IPS-18c (cell line): ENCODE measurements around the gene TJP3.

Experiments
- H3K4me3 ChIP-seq: 2 replicates; pipeline ENCODE4 v1.7.0; 2013; ENCODE audit warnings: low read depth, mild to moderate bottlenecking, low read length, moderate library complexity; ENCODE audit not compliant: insufficient read depth
- H3K9me3 ChIP-seq: one replicate; pipeline ENCODE4 v1.6.1; 2013; ENCODE audit warnings: mild to moderate bottlenecking, low read length, moderate library complexity; ENCODE audit not compliant: control insufficient read depth, insufficient read depth

TJP3 gene

GRCh38 chr19:3683405-3684053 lies 24.7 kb upstream of the TJP3 start:
- Histone ChIP-seq H3K9me3 (no peaks in the 10 kb centered on the region), H3K4me3 (no peak overlapping the region)

- no peaks in the 10 kb centered on the region for H3K9me3 ChIP-seq
- H3K4me3 ChIP-seq = no peak overlapping the region
Observed at GRCh38 chr19:3684054-3684816, 23.9 kb upstream of the TJP3 start.

DNA sequence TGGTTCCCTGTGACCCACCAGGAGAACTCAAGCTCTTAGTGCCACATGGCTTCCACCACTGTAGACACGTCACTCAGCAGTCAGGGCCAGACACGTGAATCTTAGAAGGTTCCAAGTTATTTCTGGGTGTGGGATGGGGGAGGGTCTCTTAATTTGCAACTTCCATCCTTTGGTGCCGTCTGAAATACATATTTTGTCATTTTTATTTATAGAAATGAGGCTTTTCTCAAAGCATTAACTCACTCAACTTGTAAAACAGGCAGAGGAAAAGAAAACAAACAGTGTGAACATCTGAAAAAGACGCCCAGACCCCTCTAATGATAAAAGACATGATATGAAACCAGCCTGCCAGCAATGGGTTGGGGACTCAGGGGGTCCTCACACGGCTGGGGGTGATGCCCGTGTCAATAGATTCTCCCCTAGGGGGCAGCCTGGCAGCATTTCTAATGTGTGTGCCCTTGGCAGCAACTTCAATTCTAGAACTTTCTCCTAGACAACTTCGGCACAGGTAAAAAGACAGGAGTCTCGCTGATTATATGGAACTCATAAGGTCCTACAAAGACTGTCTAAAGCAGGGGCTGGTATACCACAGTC lies 23.3 kb upstream of the TJP3 start:
- no peak overlapping the region for H3K4me3 ChIP-seq

DNA sequence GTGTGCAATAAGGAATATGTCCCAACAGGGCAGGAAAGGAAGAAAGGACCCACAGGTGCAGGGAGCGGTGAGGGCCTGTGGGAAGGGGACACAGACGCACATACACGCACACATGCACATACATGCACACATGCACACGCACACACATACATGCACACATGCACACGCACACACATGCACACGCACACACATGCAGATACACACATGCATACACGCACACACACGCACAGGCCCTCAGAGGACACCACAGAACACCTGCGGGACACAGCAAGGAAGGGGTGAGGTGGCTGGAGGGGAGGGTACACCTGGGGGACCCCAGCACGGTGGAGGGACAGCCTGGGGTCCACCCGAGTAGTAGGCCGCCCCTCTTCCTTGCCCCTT lies 20.8 kb upstream of the TJP3 start:
- H3K4me3 ChIP-seq = no peak overlapping the region; the same call in 1 of the 2 replicates

More for the DNA sequence above, 23.3 kb upstream of the TJP3 start:
- no peaks in the 10 kb centered on the region for H3K9me3 ChIP-seq

DNA sequence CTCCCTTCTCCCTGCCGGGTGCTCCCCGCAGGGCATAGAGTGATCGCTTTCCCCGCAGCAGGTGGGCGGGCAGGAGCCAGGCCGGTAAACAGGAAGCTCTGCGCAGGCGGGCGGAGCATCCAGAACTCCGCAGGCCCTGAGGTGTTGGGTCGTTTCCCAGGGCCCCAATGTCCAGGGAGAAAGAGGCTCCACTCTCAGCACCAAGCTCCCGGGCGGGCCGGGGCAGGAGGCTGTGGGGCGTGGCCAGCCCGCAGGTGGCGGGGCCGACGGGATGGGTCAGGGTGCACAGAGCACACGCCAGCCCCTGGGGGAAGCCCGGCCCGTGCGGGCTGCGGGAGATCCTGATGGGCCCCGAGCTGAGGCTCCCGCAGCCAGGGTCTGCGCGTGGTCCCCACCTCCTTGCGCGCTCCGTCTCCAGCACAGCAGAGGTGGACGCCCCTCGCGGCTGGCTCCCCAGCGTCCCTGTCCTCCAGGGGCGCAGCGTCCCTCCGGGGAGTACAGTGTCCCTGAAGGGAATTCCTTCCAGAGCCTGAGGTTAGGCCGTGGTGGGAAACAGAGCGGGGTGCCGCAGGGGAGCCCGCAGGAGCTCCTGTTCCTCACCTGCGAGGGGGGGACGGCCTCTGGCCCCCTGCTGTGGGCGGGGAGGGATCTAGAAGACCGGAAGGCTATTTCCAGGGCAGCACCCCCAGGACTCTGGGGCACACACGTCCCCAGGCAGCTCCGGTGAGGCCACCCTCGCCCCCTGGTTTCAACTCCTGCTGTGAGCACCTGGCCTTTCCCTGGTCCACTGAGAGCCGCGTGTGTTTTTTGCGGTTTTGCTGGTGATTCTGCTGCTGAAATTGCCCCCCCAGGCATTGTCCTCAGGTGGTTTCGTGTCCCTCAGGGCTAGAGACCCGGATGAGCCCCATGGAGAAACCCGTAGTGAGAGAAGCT lies 20.1 kb upstream of the TJP3 start:
- H3K4me3 ChIP-seq = peak overlapping the region; percentile 34; the same call in 1 of the 2 replicates

More for the DNA sequence above, 20.8 kb upstream of the TJP3 start:
- H3K9me3 ChIP-seq = peaks cover 3% of the 10 kb centered on the region

DNA sequence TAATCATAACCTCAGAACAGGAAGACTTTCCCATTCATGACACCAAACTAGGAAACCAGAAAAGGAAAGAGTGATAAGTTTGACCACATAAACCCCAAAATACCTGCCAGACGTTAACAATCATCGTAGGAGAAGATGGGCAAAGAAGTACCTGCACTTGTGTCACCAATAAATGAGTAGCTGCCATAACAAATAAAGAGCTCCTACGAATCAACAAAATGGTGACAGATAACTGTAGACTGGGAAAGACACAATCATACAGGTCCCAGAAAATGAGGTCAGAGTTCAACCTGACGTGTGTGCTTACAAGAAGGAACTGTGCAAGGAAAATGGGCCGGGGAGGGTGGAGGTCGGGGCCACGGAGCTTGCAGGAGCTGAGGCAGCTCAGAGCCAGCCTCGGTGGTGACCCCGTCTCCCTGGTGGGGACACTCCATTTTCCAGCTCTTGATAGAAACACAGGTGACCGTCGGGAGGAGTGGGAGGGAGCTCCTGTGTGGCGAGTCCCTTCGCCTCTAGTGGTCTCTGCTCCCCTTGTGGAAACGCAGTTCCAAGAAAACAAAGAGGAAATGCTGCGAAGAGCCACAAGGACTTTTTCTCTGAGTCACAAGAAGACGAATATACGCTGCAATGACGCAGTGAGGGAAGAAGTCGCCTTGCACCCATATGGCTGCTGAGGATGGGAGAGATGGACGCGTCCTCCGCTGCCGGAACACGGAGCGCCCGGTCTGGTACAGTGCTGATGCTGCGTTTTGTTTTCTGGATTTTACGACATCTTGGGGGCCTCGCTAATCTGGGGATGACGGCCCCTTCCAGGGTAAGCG lies 17.4 kb upstream of the TJP3 start:
- Histone ChIP-seq H3K9me3 (peaks cover 3% of the 10 kb centered on the region), H3K4me3 (no peak overlapping the region)

More for the DNA sequence above, 20.1 kb upstream of the TJP3 start:
- H3K9me3 ChIP-seq = peaks cover 3% of the 10 kb centered on the region

GRCh38 chr19:3691372-3691716 lies 16.8 kb upstream of the TJP3 start:
- peaks cover 3% of the 10 kb centered on the region for H3K9me3 ChIP-seq
- no peak overlapping the region for H3K4me3 ChIP-seq

- Histone ChIP-seq H3K4me3 (no peak overlapping the region), H3K9me3 (peaks cover 3% of the 10 kb centered on the region)
Observed at GRCh38 chr19:3691726-3692125, 16.5 kb upstream of the TJP3 start.

DNA sequence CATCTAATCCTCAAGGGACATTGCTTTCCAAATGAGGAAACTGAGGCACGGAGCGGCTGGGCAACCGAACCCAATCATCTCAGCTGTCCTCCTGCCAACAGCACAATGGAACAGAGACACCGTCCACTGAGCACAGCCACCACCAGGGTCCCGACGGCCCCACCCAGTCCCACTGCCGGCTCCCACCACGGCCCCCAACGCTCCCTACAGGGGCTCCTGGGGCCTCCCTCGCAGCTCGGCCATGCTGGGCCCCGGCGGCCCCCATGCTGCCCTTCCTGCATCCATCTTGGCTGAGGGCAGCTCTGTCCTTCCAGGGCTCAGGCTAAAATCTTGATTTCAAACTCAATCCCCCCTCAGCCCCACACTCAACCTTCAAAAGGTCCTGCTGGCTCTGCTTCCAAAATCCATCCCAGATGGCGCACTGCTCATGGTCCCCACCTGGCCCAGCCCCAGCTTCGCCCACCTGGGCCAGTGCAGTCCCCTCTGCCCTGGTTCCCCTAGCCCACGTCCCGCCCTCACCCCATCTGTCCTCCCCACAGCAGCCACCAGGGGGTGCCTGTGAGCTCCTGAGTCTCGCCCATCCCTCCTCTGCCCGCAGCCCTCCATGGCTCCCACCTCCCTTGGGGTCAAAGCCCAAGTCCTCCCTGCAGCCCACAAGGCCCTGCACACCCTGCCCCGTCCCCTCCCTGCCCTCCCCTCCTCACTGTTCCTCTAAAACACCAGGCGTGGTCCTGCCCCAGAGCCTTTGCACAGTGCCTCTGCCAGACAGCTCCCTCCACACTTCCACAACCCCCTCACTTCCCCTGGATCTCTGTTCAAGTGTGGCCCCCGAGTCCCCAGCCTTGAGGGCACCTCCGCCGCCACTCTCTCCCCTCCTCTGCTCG lies 15.8 kb upstream of the TJP3 start:
- no peak overlapping the region for H3K4me3 ChIP-seq
- peaks cover 3% of the 10 kb centered on the region for H3K9me3 ChIP-seq

- H3K4me3 ChIP-seq = no peak overlapping the region
- H3K9me3 ChIP-seq = peaks cover 3% of the 10 kb centered on the region
Observed at GRCh38 chr19:3693025-3693925, 14.9 kb upstream of the TJP3 start.

DNA sequence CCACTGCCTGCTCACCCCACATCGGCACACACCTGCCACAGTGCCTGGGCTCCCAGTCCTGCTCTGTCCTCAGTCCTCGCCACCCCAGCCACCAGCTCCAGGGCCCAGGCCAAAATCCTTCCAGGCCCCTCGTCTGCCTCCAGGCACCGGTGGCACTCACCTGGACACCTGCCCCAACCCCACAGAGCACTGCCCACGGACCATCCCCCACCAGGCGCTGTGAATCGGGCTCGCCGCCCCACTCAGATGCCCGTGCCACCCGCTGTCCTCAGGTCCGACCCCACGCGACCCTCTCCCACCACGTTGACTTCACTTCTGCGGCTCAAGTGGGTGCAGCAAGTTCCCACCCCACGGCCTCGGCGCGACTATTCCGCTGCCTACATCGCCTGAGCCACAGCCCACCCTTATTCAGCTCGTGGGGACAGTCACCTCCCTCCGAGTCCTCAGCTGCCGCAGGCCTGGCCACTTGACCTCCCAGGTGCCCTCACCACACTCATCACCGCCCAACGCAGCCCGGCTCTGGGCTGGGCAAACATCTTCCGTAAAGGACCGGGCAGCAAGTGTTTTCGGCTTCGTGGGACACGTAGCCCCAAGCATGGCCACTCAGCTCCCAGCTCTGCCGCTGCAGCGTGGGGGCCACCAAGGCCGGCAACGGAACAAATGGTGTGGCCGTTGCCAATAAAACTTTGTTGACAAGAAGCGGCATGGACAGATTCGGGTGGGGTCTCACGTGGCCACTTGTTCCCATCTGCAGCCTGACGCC lies 13.6 kb upstream of the TJP3 start:
- Histone ChIP-seq H3K9me3 (peaks cover 3% of the 10 kb centered on the region), H3K4me3 (no peak overlapping the region)

- Histone ChIP-seq H3K9me3 (peaks cover 3% of the 10 kb centered on the region), H3K4me3 (no peak overlapping the region)
Observed at GRCh38 chr19:3695124-3695733, 13.0 kb upstream of the TJP3 start.

DNA sequence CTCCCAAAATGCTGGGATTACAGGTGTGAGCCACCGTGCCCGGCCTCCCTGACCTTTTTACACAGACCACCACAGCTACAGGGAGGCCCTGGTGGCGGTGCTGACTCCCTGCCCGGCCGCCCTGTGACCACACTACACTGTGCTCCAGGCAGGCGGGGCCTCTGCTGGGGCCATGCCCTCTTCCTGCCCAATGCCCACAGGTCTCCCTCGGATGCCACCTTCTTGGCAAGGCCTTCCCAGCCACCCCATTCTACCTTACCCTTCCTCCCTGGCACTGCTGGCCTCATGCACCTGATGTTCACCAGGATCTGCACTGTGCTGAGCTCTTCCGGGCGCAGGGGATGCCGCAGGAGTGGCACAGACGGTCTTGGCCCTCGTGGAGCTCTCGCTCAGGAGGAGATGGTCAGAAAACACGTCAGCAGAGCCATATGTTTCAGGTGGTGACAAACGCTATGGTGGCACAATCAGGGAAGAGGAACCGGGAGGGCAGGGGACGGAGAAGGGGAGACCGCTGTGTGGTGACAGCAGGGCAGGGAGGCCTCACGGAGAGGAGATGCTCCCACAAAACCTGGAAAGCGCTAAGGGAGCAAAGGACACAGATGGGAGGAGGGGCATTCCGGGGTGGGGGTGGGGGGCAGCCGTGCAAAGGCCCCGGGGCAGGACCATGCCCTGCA lies 12.1 kb upstream of the TJP3 start:
- Histone ChIP-seq H3K4me3 (no peak overlapping the region), H3K9me3 (peaks cover 3% of the 10 kb centered on the region)

DNA sequence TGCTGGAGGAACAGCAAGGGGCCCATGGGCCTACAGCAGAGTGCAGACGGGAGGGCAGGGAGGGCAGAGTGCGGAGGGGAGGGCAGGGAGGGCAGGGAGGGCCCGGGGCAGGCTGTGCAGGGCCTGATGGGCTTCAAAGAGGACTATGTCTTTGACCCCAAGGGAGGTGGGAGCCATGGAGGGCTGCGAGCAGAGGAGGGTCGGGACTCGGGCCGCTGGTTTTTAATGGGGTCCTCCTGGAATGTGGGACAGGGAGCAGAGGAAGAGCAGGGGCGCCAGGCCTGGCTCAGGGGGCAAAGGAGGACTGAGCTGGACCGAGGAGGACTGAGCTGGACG lies 11.6 kb upstream of the TJP3 start:
- H3K4me3 ChIP-seq = no peak overlapping the region
- peaks cover 3% of the 10 kb centered on the region for H3K9me3 ChIP-seq
